GM12878 (cell line): ENCODE data around the gene RIC8B. TPM values are rescaled to one million over a fixed set of nuclear protein-coding genes. Genes with fewer than 3 reads are reported as not detected.
A peak's percentile ranks its signal among the peaks of the same experiment; 100 is the strongest.

ENCODE experiments used
- ATAC-seq: fragments of 200-7000 bp; cut with Tn5 transposase; 3 replicates; pipeline ENCODE4 v1.9.1; 2020; ENCODE audit warnings: mild to moderate bottlenecking, moderate library complexity
- BruUV-seq: library from RNA; stranded (reverse); fragments of 400-500 nt; replicated peaks from 2 replicates; lab custom pipeline; 2021; lab: Mats Ljungman, UMichigan
- CTCF ChIA-PET: fragments of 300-600 bp; sonication (Branson Sonifier 250); formaldehyde crosslinking; extraction: SDS; loops from one replicate; lab custom pipeline; 2021; ENCODE audit warnings: inconsistent platforms; lab: Yijun Ruan, JAX
- POLR2A ChIA-PET: fragments of 350-600 bp; formaldehyde crosslinking; extraction: SDS; loops from one replicate; lab custom pipeline; 2021; ENCODE audit warnings: inconsistent platforms; lab: Charles Lee
- RAD21 ChIA-PET: fragments of 300-600 bp; sonication (Branson Sonifier 250); formaldehyde crosslinking; loops from one replicate; lab custom pipeline; 2023; ENCODE audit warnings: antibody characterized with exemption; ENCODE audit not compliant: unreplicated experiment; lab: Charles Lee
- SMC1A ChIA-PET: fragments of 300-600 bp; sonication (Branson Sonifier 250); formaldehyde crosslinking; loops from one replicate; lab custom pipeline; 2023; ENCODE audit not compliant: unreplicated experiment, uncharacterized antibody; lab: Charles Lee
- DNase-seq: peaks from one replicate; pipeline ENCODE4 v3.0.0-alpha.2; 2011; ENCODE audit warnings: low read depth, low spot score
- FAIRE-seq: peaks from 3 replicates; lab custom pipeline; 2011; peaks lifted over from hg19 to GRCh38; lab: Jason Lieb, UNC
- H2AFZ ChIP-seq: 2 replicates; pipeline ENCODE4 v1.6.0; 2011; ENCODE audit warnings: low read depth, low read length, control low read depth; ENCODE audit not compliant: control insufficient read depth
- H3K27ac ChIP-seq: 2 replicates; pipeline ENCODE4 v1.5.1; 2011; ENCODE audit warnings: control low read depth; ENCODE audit not compliant: control insufficient read depth, insufficient read depth
- H3K27me3 ChIP-seq, 2 experiments: replicated peaks in 1 of 2; 2 replicates each; pipeline versions ENCODE4 v1.6.0 to v1.6.1; 2011; ENCODE audit warnings: low read length in 1 of 2; ENCODE audit not compliant: control insufficient read depth in 2 of 2, insufficient read depth in 2 of 2
- H3K36me3 ChIP-seq, 2 experiments: 2 replicates each; pipeline ENCODE4 v1.5.1; 2011; ENCODE audit warnings: low read length in 1 of 2; ENCODE audit not compliant: control insufficient read depth in 2 of 2, insufficient read depth in 2 of 2
- H3K4me1 ChIP-seq: 2 replicates; pipeline ENCODE4 v1.6.1; 2011; ENCODE audit warnings: mild to moderate bottlenecking, low read length, moderate library complexity, mixed read lengths; ENCODE audit not compliant: control insufficient read depth, insufficient read depth
- H3K4me2 ChIP-seq: 2 replicates; pipeline ENCODE4 v1.6.0; 2011; ENCODE audit warnings: control low read depth; ENCODE audit not compliant: control insufficient read depth, insufficient read depth
- H3K4me3 ChIP-seq: fragments of 200-600 bp; sonication (generic); 2 replicates; pipeline ENCODE4 v1.5.1; 2016
- H3K79me2 ChIP-seq: 2 replicates; pipeline ENCODE4 v1.6.0; 2011; ENCODE audit warnings: low read length; ENCODE audit not compliant: control insufficient read depth, insufficient read depth
- H3K9ac ChIP-seq: 2 replicates; pipeline ENCODE4 v1.8.0; 2011; ENCODE audit warnings: low read length, control low read depth, mixed read lengths; ENCODE audit not compliant: control insufficient read depth, insufficient read depth
- H3K9me3 ChIP-seq: replicated peaks from 3 replicates; pipeline ENCODE4 v1.5.1; 2011; ENCODE audit warnings: mild to moderate bottlenecking, low read length; ENCODE audit not compliant: control insufficient read depth, insufficient read depth
- H4K20me1 ChIP-seq: 2 replicates; pipeline ENCODE4 v1.6.0; 2011; ENCODE audit not compliant: control insufficient read depth, insufficient read depth
- JUNB ChIP-seq: IDR thresholded peaks from 2 replicates; pipeline ENCODE4 v1.6.1; 2016; ENCODE audit warnings: antibody characterized with exemption, mild to moderate bottlenecking
- NRF1 ChIP-seq: conservative IDR thresholded peaks from 2 replicates; pipeline ENCODE4 v1.6.1; 2011; ENCODE audit warnings: mild to moderate bottlenecking, low read depth, low read length, improper control_type of control experiment
- ZNF207 ChIP-seq: fragments of 450-650 bp; IDR thresholded peaks from 2 replicates; pipeline ENCODE4 v1.6.1; 2014; ENCODE audit warnings: antibody characterized with exemption, mild to moderate bottlenecking, borderline replicate concordance
- ZNF24 ChIP-seq: fragments of 450-650 bp; IDR thresholded peaks from 2 replicates; pipeline ENCODE4 v1.6.1; 2017; ENCODE audit warnings: antibody characterized with exemption, mild to moderate bottlenecking
- WGBS: methylation state at CpG from one replicate; pipeline ENCODE4 v1.1.6; 2016; ENCODE audit warnings: low lambda C conversion rate; ENCODE audit not compliant: insufficient replicate concordance, insufficient coverage; ENCODE audit errors: missing lambda C conversion rate; 5-methylcytosine and 5-hydroxymethylcytosine counted together
- in situ Hi-C: fragments of 300-500 bp; cut with MboI; formaldehyde crosslinking; loops from 9 replicates; pipeline ENCODE4 v1.14.3; 2018; ENCODE audit warnings: mixed read lengths
- intact Hi-C: fragments of 100-400 bp; cut with micrococcal nuclease; formaldehyde crosslinking; loops from one replicate; pipeline ENCODE4 v1.14.2; 2022; ENCODE audit not compliant: unreplicated experiment
- polyA plus RNA-seq, 11 experiments: library from polyadenylated mRNA; depleted of rRNA in 4 of 11; unstranded in 6 of 11; stranded (reverse) in 5 of 11; fragments of >200 nt; fragmentation: Nextera tagmentation in 4 of 11; fragmentation: Illumina TruSeq in 1 of 11; extraction: Ambion mirVana in 4 of 11; extraction: Trizol in 1 of 11; gene quantifications; 1 replicate in 1 of 11; 2 replicates in 10 of 11; pipeline versions ENCODE4 v1.2.1 to v1.2.3, GENCODE V29; 2011 to 2016; ENCODE audit warnings: inconsistent platforms in 2 of 11, missing spikeins in 2 of 11, low read depth in 1 of 11
- total RNA-seq, 4 experiments: library from RNA; depleted of rRNA in 3 of 4; stranded (reverse); fragments of >200 nt in 3 of 4; fragmentation: Illumina TruSeq in 1 of 4; extraction: Trizol in 1 of 4; gene quantifications; 2 replicates each; pipeline versions ENCODE4 v1.2.1 to v1.2.3, GENCODE V29; 2013 to 2021
- TF ChIP-seq, protein P1 (sequence below): fragments of 450-650 bp; conservative IDR thresholded peaks from 2 replicates; pipeline ENCODE4 v1.6.1; 2017; ENCODE audit warnings: mild to moderate bottlenecking, moderate library complexity
- TF ChIP-seq, protein P2 (sequence below): fragments of 450-650 bp; formaldehyde crosslinking; IDR thresholded peaks from 2 replicates; pipeline ENCODE4 v1.4.0; 2020; ENCODE audit warnings: mild to moderate bottlenecking, moderate library complexity
- TF ChIP-seq, protein P3 (sequence below): fragments of 450-650 bp; IDR thresholded peaks from 2 replicates; pipeline ENCODE4 v1.6.1; 2017; ENCODE audit warnings: mild to moderate bottlenecking

Gene RIC8B
- total and polyA plus RNA-seq, 10 of the 15 experiments (the other 5 are each of a cell fraction or from before 2014, with no cell fraction given), result 2.3 to 10.8 (median 6.2) TPM

DNA sequence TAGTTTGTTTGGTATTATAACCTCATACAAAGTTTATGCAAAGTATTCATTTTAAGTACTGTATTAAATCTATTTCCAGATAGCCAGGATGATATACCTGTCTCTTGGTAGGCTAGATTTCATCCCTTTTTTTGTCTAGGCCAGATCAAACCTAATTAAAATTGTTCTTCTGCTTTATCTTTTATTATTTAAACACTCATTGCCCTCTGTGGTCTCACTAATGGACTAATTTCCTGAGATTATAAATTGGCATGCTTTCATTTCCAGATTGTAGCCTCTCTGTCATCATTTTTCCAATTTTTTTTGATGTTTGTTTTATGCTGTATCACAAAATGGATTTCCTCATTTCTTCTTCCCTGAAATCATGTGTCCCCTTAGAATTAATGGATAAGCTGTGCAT lies 95.6 kb downstream of the RIC8B start (continued):
- TF ChIP-seq, protein P1, sequence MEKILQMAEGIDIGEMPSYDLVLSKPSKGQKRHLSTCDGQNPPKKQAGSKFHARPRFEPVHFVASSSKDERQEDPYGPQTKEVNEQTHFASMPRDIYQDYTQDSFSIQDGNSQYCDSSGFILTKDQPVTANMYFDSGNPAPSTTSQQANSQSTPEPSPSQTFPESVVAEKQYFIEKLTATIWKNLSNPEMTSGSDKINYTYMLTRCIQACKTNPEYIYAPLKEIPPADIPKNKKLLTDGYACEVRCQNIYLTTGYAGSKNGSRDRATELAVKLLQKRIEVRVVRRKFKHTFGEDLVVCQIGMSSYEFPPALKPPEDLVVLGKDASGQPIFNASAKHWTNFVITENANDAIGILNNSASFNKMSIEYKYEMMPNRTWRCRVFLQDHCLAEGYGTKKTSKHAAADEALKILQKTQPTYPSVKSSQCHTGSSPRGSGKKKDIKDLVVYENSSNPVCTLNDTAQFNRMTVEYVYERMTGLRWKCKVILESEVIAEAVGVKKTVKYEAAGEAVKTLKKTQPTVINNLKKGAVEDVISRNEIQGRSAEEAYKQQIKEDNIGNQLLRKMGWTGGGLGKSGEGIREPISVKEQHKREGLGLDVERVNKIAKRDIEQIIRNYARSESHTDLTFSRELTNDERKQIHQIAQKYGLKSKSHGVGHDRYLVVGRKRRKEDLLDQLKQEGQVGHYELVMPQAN, result no peak
- no peak for TF ChIP-seq ZNF207
- TF ChIP-seq NRF1, result no peak
- TF ChIP-seq, protein P2, sequence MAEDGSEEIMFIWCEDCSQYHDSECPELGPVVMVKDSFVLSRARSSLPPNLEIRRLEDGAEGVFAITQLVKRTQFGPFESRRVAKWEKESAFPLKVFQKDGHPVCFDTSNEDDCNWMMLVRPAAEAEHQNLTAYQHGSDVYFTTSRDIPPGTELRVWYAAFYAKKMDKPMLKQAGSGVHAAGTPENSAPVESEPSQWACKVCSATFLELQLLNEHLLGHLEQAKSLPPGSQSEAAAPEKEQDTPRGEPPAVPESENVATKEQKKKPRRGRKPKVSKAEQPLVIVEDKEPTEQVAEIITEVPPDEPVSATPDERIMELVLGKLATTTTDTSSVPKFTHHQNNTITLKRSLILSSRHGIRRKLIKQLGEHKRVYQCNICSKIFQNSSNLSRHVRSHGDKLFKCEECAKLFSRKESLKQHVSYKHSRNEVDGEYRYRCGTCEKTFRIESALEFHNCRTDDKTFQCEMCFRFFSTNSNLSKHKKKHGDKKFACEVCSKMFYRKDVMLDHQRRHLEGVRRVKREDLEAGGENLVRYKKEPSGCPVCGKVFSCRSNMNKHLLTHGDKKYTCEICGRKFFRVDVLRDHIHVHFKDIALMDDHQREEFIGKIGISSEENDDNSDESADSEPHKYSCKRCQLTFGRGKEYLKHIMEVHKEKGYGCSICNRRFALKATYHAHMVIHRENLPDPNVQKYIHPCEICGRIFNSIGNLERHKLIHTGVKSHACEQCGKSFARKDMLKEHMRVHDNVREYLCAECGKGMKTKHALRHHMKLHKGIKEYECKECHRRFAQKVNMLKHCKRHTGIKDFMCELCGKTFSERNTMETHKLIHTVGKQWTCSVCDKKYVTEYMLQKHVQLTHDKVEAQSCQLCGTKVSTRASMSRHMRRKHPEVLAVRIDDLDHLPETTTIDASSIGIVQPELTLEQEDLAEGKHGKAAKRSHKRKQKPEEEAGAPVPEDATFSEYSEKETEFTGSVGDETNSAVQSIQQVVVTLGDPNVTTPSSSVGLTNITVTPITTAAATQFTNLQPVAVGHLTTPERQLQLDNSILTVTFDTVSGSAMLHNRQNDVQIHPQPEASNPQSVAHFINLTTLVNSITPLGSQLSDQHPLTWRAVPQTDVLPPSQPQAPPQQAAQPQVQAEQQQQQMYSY, result no peak
- TF ChIP-seq, all 136 proteins: peak for 0

DNA sequence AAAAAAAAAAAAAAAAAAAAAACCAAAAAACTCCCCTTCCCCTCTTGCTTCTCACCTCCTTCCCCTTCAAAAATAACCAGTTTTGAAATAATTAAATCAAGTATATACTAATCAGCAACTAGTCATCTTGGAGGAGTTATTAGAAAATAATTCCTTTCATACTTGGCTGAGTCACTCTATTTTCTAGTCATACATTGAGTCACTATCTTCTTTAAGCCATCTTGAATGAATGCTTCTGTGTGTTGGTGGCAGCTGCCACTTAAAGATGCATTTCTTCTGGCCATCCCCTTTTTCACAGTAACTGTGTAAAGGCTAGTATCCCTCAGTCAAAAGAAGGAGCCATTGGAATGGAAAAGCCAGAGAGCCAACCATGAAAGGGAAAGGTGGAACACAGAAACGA lies 97.0 kb downstream of the RIC8B start:
- Histone ChIP-seq H3K4me3 (no peak overlapping the region), H3K4me1 (no peaks in the 10 kb centered on the region), H4K20me1 (no peaks in the 10 kb centered on the region), H2AFZ (no peak overlapping the region), H3K27ac (no peak overlapping the region), H3K4me2 (no peak overlapping the region), H3K36me3 (no peaks in the 10 kb centered on the region), H3K27me3 (no peaks in the 10 kb centered on the region), H3K9ac (no peak overlapping the region), H3K79me2 (no peaks in the 10 kb centered on the region), H3K9me3 (no peaks in the 10 kb centered on the region)
- no peak for DNase-seq
- TF ChIP-seq, protein P3, sequence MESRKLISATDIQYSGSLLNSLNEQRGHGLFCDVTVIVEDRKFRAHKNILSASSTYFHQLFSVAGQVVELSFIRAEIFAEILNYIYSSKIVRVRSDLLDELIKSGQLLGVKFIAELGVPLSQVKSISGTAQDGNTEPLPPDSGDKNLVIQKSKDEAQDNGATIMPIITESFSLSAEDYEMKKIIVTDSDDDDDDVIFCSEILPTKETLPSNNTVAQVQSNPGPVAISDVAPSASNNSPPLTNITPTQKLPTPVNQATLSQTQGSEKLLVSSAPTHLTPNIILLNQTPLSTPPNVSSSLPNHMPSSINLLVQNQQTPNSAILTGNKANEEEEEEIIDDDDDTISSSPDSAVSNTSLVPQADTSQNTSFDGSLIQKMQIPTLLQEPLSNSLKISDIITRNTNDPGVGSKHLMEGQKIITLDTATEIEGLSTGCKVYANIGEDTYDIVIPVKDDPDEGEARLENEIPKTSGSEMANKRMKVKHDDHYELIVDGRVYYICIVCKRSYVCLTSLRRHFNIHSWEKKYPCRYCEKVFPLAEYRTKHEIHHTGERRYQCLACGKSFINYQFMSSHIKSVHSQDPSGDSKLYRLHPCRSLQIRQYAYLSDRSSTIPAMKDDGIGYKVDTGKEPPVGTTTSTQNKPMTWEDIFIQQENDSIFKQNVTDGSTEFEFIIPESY, result no peak
- TF ChIP-seq ZNF24 (peak; percentile 88), JUNB (peak; percentile 30; the same call in 1 of the 2 replicates)
- no peak for FAIRE-seq
- BruUV-seq, result no TSS peak
- intact Hi-C loops, result no loop called here
- SMC1A ChIA-PET, result interaction anchor here (1.0 to 1.8 kb wide), 3 partner anchors 14 to 41 kb away, joined by 3 to 5 read pairs (median 3); no protein-coding TSS in a partner anchor
- POLR2A ChIA-PET, result interaction anchor here (0.7 kb wide), 1 partner anchor 15 kb away, joined by 4 read pairs; no protein-coding TSS in a partner anchor
- ATAC-seq, result peak; percentile 57
- 93% methylated on average over 1 of the region's 1 CpG for WGBS
- CTCF ChIA-PET, result interaction anchor here (1.3 kb wide), 1 partner anchor 13 kb away, joined by 3 read pairs; no protein-coding TSS in a partner anchor
- RAD21 ChIA-PET, result interaction anchor here (1.1 kb wide), 1 partner anchor 30 kb away, joined by 5 read pairs; no protein-coding TSS in a partner anchor
- in situ Hi-C loops, result no loop called here
